A549 (cell line): ENCODE data around the gene ARIH2. TPM values are rescaled to one million over a fixed set of nuclear protein-coding genes. Genes with fewer than 3 reads are reported as not detected.

Source experiments
- ATAC-seq, 2 experiments: fragments of 200-7000 bp in 1 of 2; fragments of >200 bp in 1 of 2; cut with Nextera tagmentation in 1 of 2; cut with Tn5 transposase in 1 of 2; 3 replicates each; pipeline versions ENCODE4 v1.8.0 to v1.9.1; 2018 to 2020; ENCODE audit warnings: mild to moderate bottlenecking in 1 of 2, moderate library complexity in 1 of 2
- CTCF ChIA-PET: fragments of 300-600 bp; sonication (Branson Sonifier 250); formaldehyde crosslinking; extraction: SDS; loops from one replicate; lab custom pipeline; 2021; ENCODE audit warnings: antibody characterized with exemption, inconsistent platforms; lab: Yijun Ruan, JAX
- POLR2A ChIA-PET: fragments of 350-600 bp; formaldehyde crosslinking; extraction: SDS; loops from one replicate; lab custom pipeline; 2021; ENCODE audit warnings: antibody characterized with exemption, inconsistent platforms; lab: Yijun Ruan, JAX
- DNase-seq, 2 experiments: peaks; one replicate each; pipeline versions ENCODE4 v3.0.0 to v3.0.0-alpha.2; 2011 to 2016; ENCODE audit warnings: low read depth in 1 of 2, low spot score in 1 of 2
- FAIRE-seq: peaks from 2 replicates; lab custom pipeline; 2011; peaks lifted over from hg19 to GRCh38; lab: Jason Lieb, UNC
- H3K27ac ChIP-seq, 2 experiments: fragments of >200 bp; sonication (Bioruptor Twin); formaldehyde crosslinking; 3 replicates each; pipeline ENCODE4 v1.5.1; 2016 to 2017
- H3K4me1 ChIP-seq: fragments of >200 bp; sonication (Bioruptor Twin); formaldehyde crosslinking; 3 replicates; pipeline ENCODE4 v1.6.1; 2016
- H3K4me2 ChIP-seq: fragments of >200 bp; sonication (Bioruptor Twin); formaldehyde crosslinking; 3 replicates; pipeline ENCODE4 v1.6.1; 2016
- H3K4me3 ChIP-seq: fragments of >200 bp; sonication (Bioruptor Twin); formaldehyde crosslinking; 3 replicates; pipeline ENCODE4 v1.5.1; 2016
- H3K9me3 ChIP-seq: fragments of >200 bp; sonication (Bioruptor Twin); formaldehyde crosslinking; 3 replicates; pipeline ENCODE4 v1.6.1; 2016
- BHLHE40 ChIP-seq: IDR thresholded peaks from 2 replicates; pipeline ENCODE4 v1.6.1; 2012; ENCODE audit warnings: low read depth, low read length, inconsistent platforms
- CBX2 ChIP-seq: fragments of 200-600 bp; sonication (generic); IDR thresholded peaks from 2 replicates; pipeline ENCODE4 v1.6.1; 2016; ENCODE audit warnings: low read depth, mild to moderate bottlenecking, borderline replicate concordance
- CHD4 ChIP-seq: fragments of 200-600 bp; sonication (generic); IDR thresholded peaks from 2 replicates; pipeline ENCODE4 v1.6.1; 2016; ENCODE audit warnings: antibody characterized with exemption, mild to moderate bottlenecking, borderline replicate concordance
- EHF ChIP-seq: fragments of 250-450 bp; sonication (Bioruptor Pico); IDR thresholded peaks from 2 replicates; pipeline ENCODE4 v1.5.0; 2020; ENCODE audit warnings: mild to moderate bottlenecking
- EHMT2 ChIP-seq: fragments of 200-600 bp; sonication (generic); IDR thresholded peaks from 2 replicates; pipeline ENCODE4 v1.6.1; 2016; ENCODE audit warnings: antibody characterized with exemption, low read depth, mild to moderate bottlenecking, moderate library complexity
- EP300 ChIP-seq, 2 experiments: fragments of >200 bp; sonication (Bioruptor Twin); formaldehyde crosslinking; IDR thresholded peaks; 2 replicates in 1 of 2; 3 replicates in 1 of 2; pipeline ENCODE4 v1.6.1; 2016 to 2017
- ESRRA ChIP-seq: fragments of 150-350 bp; IDR thresholded peaks from 2 replicates; pipeline ENCODE4 v1.6.1; 2014; ENCODE audit warnings: mild to moderate bottlenecking, low read length, borderline replicate concordance
- FOSL2 ChIP-seq, 2 experiments: fragments of 450-650 bp in 1 of 2; fragments of >200 bp in 1 of 2; sonication (Bioruptor Twin) in 1 of 2; formaldehyde crosslinking; IDR thresholded peaks; 2 replicates each; pipeline versions ENCODE4 v1.5.0 to v1.6.1; 2016 to 2020; ENCODE audit warnings: mild to moderate bottlenecking in 1 of 2, moderate library complexity in 1 of 2
- FOXS1 ChIP-seq: fragments of 250-450 bp; sonication (Bioruptor Pico); IDR thresholded peaks from 2 replicates; pipeline ENCODE4 v1.5.0; 2020; ENCODE audit warnings: mild to moderate bottlenecking, moderate library complexity
- JUN ChIP-seq, 2 experiments: fragments of >200 bp; sonication (Bioruptor Twin); formaldehyde crosslinking; IDR thresholded peaks; 2 replicates in 1 of 2; 3 replicates in 1 of 2; pipeline ENCODE4 v1.6.1; 2016 to 2017
- KDM1A ChIP-seq: fragments of 200-600 bp; sonication (generic); IDR thresholded peaks from 2 replicates; pipeline ENCODE4 v1.6.1; 2016; ENCODE audit warnings: low read depth, mild to moderate bottlenecking
- KDM5A ChIP-seq: fragments of 200-600 bp; sonication (generic); IDR thresholded peaks from 2 replicates; pipeline ENCODE4 v1.6.1; 2016; ENCODE audit warnings: antibody characterized with exemption, mild to moderate bottlenecking
- MAFK ChIP-seq: fragments of 450-650 bp; IDR thresholded peaks from 2 replicates; pipeline ENCODE4 v1.6.1; 2014; ENCODE audit not compliant: partially characterized antibody
- MAZ ChIP-seq: fragments of 150-350 bp; IDR thresholded peaks from 2 replicates; pipeline ENCODE4 v1.6.1; 2014; ENCODE audit warnings: antibody characterized with exemption, low read depth, low read length, borderline replicate concordance
- NR3C1 ChIP-seq: fragments of >200 bp; sonication (Bioruptor Twin); formaldehyde crosslinking; IDR thresholded peaks from 3 replicates; pipeline ENCODE4 v1.6.1; 2017
- PHF8 ChIP-seq: fragments of 200-600 bp; sonication (generic); IDR thresholded peaks from 2 replicates; pipeline ENCODE4 v1.6.1; 2016; ENCODE audit warnings: low read depth, mild to moderate bottlenecking, antibody characterized with exemption, moderate library complexity, borderline replicate concordance
- RARB ChIP-seq: fragments of 250-450 bp; sonication (Bioruptor Pico); IDR thresholded peaks from 2 replicates; pipeline ENCODE4 v1.8.0; 2021; ENCODE audit warnings: mild to moderate bottlenecking, moderate library complexity
- RNF2 ChIP-seq: fragments of 200-600 bp; sonication (generic); IDR thresholded peaks from 2 replicates; pipeline ENCODE4 v1.6.1; 2016; ENCODE audit warnings: low read depth, mild to moderate bottlenecking, antibody characterized with exemption, moderate library complexity, borderline replicate concordance
- TFCP2L1 ChIP-seq: fragments of 250-450 bp; sonication (Bioruptor Pico); IDR thresholded peaks from 2 replicates; pipeline ENCODE4 v1.5.0; 2021; ENCODE audit warnings: mild to moderate bottlenecking
- WGBS: methylation state at CpG from one replicate; pipeline ENCODE4 v1.1.6; 2017; ENCODE audit errors: missing lambda C conversion rate; 5-methylcytosine and 5-hydroxymethylcytosine counted together
- polyA plus RNA-seq, 4 experiments: library from polyadenylated mRNA; depleted of rRNA in 3 of 4; stranded (reverse); fragments of >200 nt; fragmentation: RNase III in 1 of 4; extraction: RNeasy Plus Mini Kit Qiagen cat#74134 plus additional on column Dnase treatment in 1 of 4; gene quantifications; 2 replicates in 3 of 4; 3 replicates in 1 of 4; pipeline ENCODE4 v1.2.3, GENCODE V29; 2011 to 2017
- TF ChIP-seq, protein P1 (sequence below): IDR thresholded peaks from 2 replicates; pipeline ENCODE4 v1.6.1; 2012; ENCODE audit warnings: low read depth, borderline replicate concordance
- TF ChIP-seq, protein P2 (sequence below): IDR thresholded peaks from 2 replicates; pipeline ENCODE4 v1.6.1; 2012
- TF ChIP-seq, protein P3 (sequence below): fragments of 450-650 bp; IDR thresholded peaks from 2 replicates; pipeline ENCODE4 v1.6.1; 2014; ENCODE audit warnings: antibody characterized with exemption
- TF ChIP-seq, protein P4 (sequence below): fragments of >200 bp; sonication (Bioruptor Twin); formaldehyde crosslinking; IDR thresholded peaks from 2 replicates; pipeline ENCODE4 v1.6.1; 2016
- TF ChIP-seq, protein P5 (sequence below): fragments of 250-450 bp; sonication (Bioruptor Pico); IDR thresholded peaks from 2 replicates; pipeline ENCODE4 v1.5.0; 2021; ENCODE audit warnings: mild to moderate bottlenecking, moderate library complexity, borderline replicate concordance
- TF ChIP-seq, protein P6 (sequence below): IDR thresholded peaks from 2 replicates; pipeline ENCODE4 v1.6.1; 2012
- TF ChIP-seq, protein P7 (sequence below): fragments of 150-350 bp; IDR thresholded peaks from 2 replicates; pipeline ENCODE4 v1.6.1; 2014; ENCODE audit warnings: low read depth, mild to moderate bottlenecking, low read length

Gene ARIH2
- polyA plus RNA-seq, 2 of the 4 experiments (the other 2 are of a cell fraction): 52.4 to 88.8 TPM

DNA sequence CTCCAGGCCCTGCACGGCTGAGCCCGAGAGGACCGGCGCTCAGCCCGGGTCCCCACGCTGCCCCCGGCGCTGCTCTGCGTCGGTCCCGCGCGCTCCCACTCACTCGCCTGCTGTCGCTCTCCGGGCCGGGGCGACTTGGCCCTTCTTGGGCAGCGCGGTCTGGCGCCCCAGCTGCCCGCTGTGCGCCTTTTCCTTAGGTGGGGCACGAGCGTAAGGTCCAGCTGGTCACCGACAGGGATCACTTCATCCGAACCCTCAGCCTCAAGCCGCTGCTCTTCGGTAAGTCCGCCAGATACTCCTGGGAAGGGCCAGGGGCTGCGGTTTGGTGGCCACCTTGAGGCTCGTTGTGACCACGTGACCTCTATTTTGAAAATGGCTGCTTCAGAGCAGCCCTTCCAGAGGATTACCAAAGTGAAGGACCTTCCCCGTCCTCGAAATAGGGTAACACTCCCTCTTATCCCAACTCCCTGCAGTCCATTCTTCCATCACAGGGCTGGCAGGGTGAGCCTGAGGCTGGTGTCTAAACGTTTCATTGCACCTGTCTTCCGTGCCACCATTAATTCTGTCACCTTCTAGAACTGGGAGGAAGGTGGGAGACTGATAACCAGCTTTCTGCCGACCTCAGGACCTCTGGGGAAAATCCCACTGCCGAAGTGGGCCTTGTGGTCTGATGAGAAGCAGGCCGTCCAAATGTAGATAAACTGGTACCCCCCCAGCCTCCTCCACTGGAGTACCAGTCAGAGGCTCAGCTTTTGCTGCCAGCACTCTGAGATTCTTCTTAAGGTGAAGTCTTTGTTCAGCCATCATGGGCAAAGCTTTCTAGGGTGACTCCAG, 72.2 kb downstream of the ARIH2 start (continued):
- TF ChIP-seq, protein P1, sequence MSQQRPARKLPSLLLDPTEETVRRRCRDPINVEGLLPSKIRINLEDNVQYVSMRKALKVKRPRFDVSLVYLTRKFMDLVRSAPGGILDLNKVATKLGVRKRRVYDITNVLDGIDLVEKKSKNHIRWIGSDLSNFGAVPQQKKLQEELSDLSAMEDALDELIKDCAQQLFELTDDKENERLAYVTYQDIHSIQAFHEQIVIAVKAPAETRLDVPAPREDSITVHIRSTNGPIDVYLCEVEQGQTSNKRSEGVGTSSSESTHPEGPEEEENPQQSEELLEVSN: no peak
- no peak for TF ChIP-seq EHMT2
- no peak for TF ChIP-seq EHF (CRISPR knock-in tag)
- TF ChIP-seq, protein P2, sequence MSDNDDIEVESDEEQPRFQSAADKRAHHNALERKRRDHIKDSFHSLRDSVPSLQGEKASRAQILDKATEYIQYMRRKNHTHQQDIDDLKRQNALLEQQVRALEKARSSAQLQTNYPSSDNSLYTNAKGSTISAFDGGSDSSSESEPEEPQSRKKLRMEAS: peak; percentile 57
- no peak for TF ChIP-seq CBX2
- no peak for TF ChIP-seq FOXS1 (CRISPR knock-in tag)
- TF ChIP-seq JUN (IDR thresholded peaks at IDR 0.05): no peak
- TF ChIP-seq, protein P3, sequence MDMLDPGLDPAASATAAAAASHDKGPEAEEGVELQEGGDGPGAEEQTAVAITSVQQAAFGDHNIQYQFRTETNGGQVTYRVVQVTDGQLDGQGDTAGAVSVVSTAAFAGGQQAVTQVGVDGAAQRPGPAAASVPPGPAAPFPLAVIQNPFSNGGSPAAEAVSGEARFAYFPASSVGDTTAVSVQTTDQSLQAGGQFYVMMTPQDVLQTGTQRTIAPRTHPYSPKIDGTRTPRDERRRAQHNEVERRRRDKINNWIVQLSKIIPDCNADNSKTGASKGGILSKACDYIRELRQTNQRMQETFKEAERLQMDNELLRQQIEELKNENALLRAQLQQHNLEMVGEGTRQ: peak; percentile 87
- no peak for TF ChIP-seq CHD4
- TF ChIP-seq EP300 (IDR thresholded peaks at IDR 0.05): no peak
- TF ChIP-seq KDM5A: peak; percentile 68
- TF ChIP-seq BHLHE40: no peak
- TF ChIP-seq RARB (CRISPR knock-in tag): no peak
- TF ChIP-seq KDM1A: no peak
- TF ChIP-seq, all 56 proteins: peak for 3

DNA sequence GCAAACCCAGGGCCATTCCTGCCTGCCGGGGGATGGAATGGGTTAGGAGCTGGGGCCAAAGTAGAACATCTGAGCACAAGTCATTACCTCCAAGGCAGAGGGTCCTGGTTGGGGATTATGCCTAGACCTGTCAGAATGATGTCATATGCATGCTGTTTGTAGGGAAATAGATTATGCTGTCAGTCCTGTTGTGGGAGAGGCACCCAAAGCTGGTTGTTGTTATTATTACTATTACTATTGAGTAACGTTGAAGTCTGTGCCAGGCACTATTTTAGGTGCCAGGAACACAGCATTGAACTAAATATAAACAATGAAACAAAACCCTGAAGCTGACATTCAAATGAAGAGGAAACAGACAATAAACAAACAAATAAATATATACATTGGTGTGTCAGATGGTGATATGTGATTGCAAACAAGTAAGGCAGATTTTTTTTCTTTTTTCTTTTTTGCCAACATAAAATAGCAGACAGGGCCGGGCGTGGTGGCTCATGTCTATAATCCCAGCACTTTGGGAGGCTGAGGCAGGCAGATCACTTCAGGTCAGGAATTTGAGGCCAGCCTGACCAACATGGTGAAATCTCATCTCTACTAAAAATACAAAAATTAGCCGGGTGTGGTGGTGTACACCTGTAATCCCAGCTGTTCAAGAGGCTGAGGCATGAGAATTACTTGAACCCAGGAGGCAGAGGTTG, 73.4 kb downstream of the ARIH2 start:
- H3K9me3 ChIP-seq: no peaks in the 10 kb centered on the region
- POLR2A ChIA-PET: interaction anchor here (1.0 to 1.2 kb wide), 2 partner anchors 15 to 37 kb away, joined by 3 to 4 read pairs; partner anchors contain the start of genes IMPDH2 and WDR6
- 79% methylated on average over 5 of the region's 5 CpGs for WGBS
- TF ChIP-seq, protein P4, sequence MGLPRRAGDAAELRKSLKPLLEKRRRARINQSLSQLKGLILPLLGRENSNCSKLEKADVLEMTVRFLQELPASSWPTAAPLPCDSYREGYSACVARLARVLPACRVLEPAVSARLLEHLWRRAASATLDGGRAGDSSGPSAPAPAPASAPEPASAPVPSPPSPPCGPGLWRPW: no peak
- TF ChIP-seq FOSL2 (IDR thresholded peaks at IDR 0.05) (no peak), FOSL2 (CRISPR knock-in tag; IDR thresholded peaks at IDR 0.05) (no peak), MAZ (no peak), MAFK (no peak), EHF (CRISPR knock-in tag) (no peak), RNF2 (no peak), PHF8 (no peak), NR3C1 (no peak), ESRRA (no peak), TFCP2L1 (CRISPR knock-in tag) (no peak)
- TF ChIP-seq, protein P5, sequence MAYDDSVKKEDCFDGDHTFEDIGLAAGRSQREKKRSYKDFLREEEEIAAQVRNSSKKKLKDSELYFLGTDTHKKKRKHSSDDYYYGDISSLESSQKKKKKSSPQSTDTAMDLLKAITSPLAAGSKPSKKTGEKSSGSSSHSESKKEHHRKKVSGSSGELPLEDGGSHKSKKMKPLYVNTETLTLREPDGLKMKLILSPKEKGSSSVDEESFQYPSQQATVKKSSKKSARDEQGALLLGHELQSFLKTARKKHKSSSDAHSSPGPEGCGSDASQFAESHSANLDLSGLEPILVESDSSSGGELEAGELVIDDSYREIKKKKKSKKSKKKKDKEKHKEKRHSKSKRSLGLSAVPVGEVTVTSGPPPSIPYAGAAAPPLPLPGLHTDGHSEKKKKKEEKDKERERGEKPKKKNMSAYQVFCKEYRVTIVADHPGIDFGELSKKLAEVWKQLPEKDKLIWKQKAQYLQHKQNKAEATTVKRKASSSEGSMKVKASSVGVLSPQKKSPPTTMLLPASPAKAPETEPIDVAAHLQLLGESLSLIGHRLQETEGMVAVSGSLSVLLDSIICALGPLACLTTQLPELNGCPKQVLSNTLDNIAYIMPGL (CRISPR knock-in tag): no peak
- TF ChIP-seq, protein P2: no peak
- TF ChIP-seq, protein P6, sequence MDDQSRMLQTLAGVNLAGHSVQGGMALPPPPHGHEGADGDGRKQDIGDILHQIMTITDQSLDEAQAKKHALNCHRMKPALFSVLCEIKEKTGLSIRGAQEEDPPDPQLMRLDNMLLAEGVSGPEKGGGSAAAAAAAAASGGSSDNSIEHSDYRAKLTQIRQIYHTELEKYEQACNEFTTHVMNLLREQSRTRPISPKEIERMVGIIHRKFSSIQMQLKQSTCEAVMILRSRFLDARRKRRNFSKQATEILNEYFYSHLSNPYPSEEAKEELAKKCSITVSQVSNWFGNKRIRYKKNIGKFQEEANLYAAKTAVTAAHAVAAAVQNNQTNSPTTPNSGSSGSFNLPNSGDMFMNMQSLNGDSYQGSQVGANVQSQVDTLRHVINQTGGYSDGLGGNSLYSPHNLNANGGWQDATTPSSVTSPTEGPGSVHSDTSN: no peak
- TF ChIP-seq, protein P7, sequence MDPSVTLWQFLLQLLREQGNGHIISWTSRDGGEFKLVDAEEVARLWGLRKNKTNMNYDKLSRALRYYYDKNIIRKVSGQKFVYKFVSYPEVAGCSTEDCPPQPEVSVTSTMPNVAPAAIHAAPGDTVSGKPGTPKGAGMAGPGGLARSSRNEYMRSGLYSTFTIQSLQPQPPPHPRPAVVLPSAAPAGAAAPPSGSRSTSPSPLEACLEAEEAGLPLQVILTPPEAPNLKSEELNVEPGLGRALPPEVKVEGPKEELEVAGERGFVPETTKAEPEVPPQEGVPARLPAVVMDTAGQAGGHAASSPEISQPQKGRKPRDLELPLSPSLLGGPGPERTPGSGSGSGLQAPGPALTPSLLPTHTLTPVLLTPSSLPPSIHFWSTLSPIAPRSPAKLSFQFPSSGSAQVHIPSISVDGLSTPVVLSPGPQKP: no peak
- DNase-seq (no peak), ATAC-seq (no peak), FAIRE-seq (no peak)
- peak overlapping the region; percentile 79 for H3K4me2 ChIP-seq
- peak overlapping the region in 1 of 2 experiments; percentile 97; a peak in 2 of 6 replicates for H3K27ac ChIP-seq
- CTCF ChIA-PET: interaction anchor here (16.7 kb wide), 1 partner anchor 20 kb away, joined by 385 read pairs; the partner anchor contains the start of genes DALRD3, NDUFAF3 and WDR6
- H3K4me1 ChIP-seq: peaks cover 25% of the 10 kb centered on the region
- no peak overlapping the region for H3K4me3 ChIP-seq
